A673 (cell line): ENCODE data around the gene JAG1. TPM values are rescaled to one million over a fixed set of nuclear protein-coding genes. Genes with fewer than 3 reads are reported as not detected.

ENCODE experiments used
- BruUV-seq: library from RNA; stranded (reverse); fragments of 400-500 nt; replicated peaks from 2 replicates; lab custom pipeline; 2021; lab: Mats Ljungman, UMichigan
- CTCF ChIA-PET: fragments of 300-600 bp; sonication (Branson Sonifier 250); formaldehyde crosslinking; loops from one replicate; lab custom pipeline; 2022; ENCODE audit warnings: antibody characterized with exemption; lab: Charles Lee
- POLR2A ChIA-PET: fragments of 300-600 bp; sonication (Branson Sonifier 250); formaldehyde crosslinking; loops from one replicate; lab custom pipeline; 2022; ENCODE audit warnings: antibody characterized with exemption; ENCODE audit not compliant: low non-redundant PET; lab: Charles Lee
- DNase-seq: peaks from one replicate; pipeline ENCODE4 v3.0.0-alpha.2; 2015; ENCODE audit warnings: low spot score
- H3K27ac ChIP-seq: fragments of 200-600 bp; sonication (generic); 2 replicates; pipeline ENCODE4 v1.5.1; 2016; ENCODE audit warnings: mixed run types, low read depth, mild to moderate bottlenecking, mixed read lengths, antibody characterized with exemption, low read length; ENCODE audit not compliant: poor library complexity, severe bottlenecking
- H3K27me3 ChIP-seq: fragments of 200-600 bp; sonication (generic); replicated peaks from 2 replicates; pipeline ENCODE4 v1.6.1; 2017; ENCODE audit warnings: mixed run types, low read depth, mild to moderate bottlenecking, mixed read lengths, antibody characterized with exemption, low read length; ENCODE audit not compliant: insufficient read depth, poor library complexity
- H3K36me3 ChIP-seq: fragments of 200-600 bp; sonication (generic); 2 replicates; pipeline ENCODE4 v1.6.1; 2016; ENCODE audit warnings: mixed run types, mild to moderate bottlenecking, mixed read lengths, antibody characterized with exemption, low read length; ENCODE audit not compliant: insufficient read depth, poor library complexity, severe bottlenecking
- H3K4me1 ChIP-seq: fragments of 200-600 bp; sonication (generic); 2 replicates; pipeline ENCODE4 v1.6.1; 2017; ENCODE audit warnings: mixed run types, mild to moderate bottlenecking, mixed read lengths, antibody characterized with exemption, low read length; ENCODE audit not compliant: insufficient read depth, poor library complexity, severe bottlenecking
- H3K4me3 ChIP-seq: fragments of 200-600 bp; sonication (generic); 2 replicates; pipeline ENCODE4 v1.5.1; 2016; ENCODE audit warnings: low read depth, mixed run types, mild to moderate bottlenecking, mixed read lengths, low read length; ENCODE audit not compliant: poor library complexity, severe bottlenecking
- H3K9me3 ChIP-seq: fragments of 200-600 bp; sonication (generic); 2 replicates; pipeline ENCODE4 v1.6.1; 2016; ENCODE audit warnings: mixed run types, low read depth, mild to moderate bottlenecking, mixed read lengths, antibody characterized with exemption, low read length; ENCODE audit not compliant: poor library complexity, severe bottlenecking
- CTCF ChIP-seq: fragments of 300-800, 200-600 bp; sonication (generic); conservative IDR thresholded peaks from 2 replicates; pipeline ENCODE4 v1.5.1; 2017; ENCODE audit warnings: low read depth, mild to moderate bottlenecking, antibody characterized with exemption, low read length, moderate library complexity, mixed read lengths
- EZH2 ChIP-seq: fragments of 200-600 bp; sonication (generic); IDR thresholded peaks from 2 replicates; pipeline ENCODE4 v1.6.1; 2017; ENCODE audit warnings: borderline replicate concordance, low read depth, mild to moderate bottlenecking, mixed read lengths, antibody characterized with exemption, low read length; ENCODE audit not compliant: poor library complexity, severe bottlenecking
- intact Hi-C: fragments of 100-400 bp; cut with micrococcal nuclease; formaldehyde crosslinking; loops from one replicate; pipeline ENCODE4 v1.10.0; 2022; ENCODE audit not compliant: unreplicated experiment
- total RNA-seq: library from RNA; stranded (reverse); gene quantifications from 2 replicates; pipeline ENCODE4 v1.2.3, GENCODE V29; 2021

Gene JAG1
- total RNA-seq, 1 experiment from 2014 or later = 57.5 TPM

GRCh38 chr20:10686356-10687133, 12.7 kb upstream of the JAG1 start:
- no TSS peak for BruUV-seq
- TF ChIP-seq CTCF = no peak
- no peak for TF ChIP-seq EZH2
- intact Hi-C loops = no loop called here
- no peaks in the 10 kb centered on the region for H3K4me1 ChIP-seq
- no peaks in the 10 kb centered on the region for H3K9me3 ChIP-seq
- no peak for DNase-seq
- CTCF ChIA-PET = no interaction called here
- no peaks in the 10 kb centered on the region for H3K36me3 ChIP-seq
- H3K27ac ChIP-seq = no peak overlapping the region
- H3K27me3 ChIP-seq = no peaks in the 10 kb centered on the region
- POLR2A ChIA-PET = no interaction called here
- no peak overlapping the region for H3K4me3 ChIP-seq

- no peak for TF ChIP-seq CTCF
- no peak for TF ChIP-seq EZH2
- no peaks in the 10 kb centered on the region for H3K27me3 ChIP-seq
- H3K4me1 ChIP-seq = no peaks in the 10 kb centered on the region
- H3K27ac ChIP-seq = no peak overlapping the region
- ChIA-PET POLR2A (interaction anchor here (0.5 to 0.6 kb wide), 2 partner anchors 12 to 13 kb away, joined by 4 to 5 read pairs; no protein-coding TSS in a partner anchor), CTCF (no interaction called here)
- H3K36me3 ChIP-seq = no peaks in the 10 kb centered on the region
- H3K9me3 ChIP-seq = no peaks in the 10 kb centered on the region
- H3K4me3 ChIP-seq = no peak overlapping the region
- intact Hi-C loops = no loop called here
- BruUV-seq = no TSS peak
- DNase-seq = no peak
Measured at GRCh38 chr20:10683537-10683936, 9.7 kb upstream of the JAG1 start.

- ChIA-PET POLR2A (interaction anchor here (0.5 to 0.6 kb wide), 2 partner anchors 12 to 14 kb away, joined by 4 to 5 read pairs; no protein-coding TSS in a partner anchor), CTCF (no interaction called here)
- Histone ChIP-seq H3K36me3 (no peaks in the 10 kb centered on the region), H3K27ac (no peak overlapping the region), H3K4me3 (no peak overlapping the region), H3K9me3 (no peaks in the 10 kb centered on the region), H3K4me1 (no peaks in the 10 kb centered on the region), H3K27me3 (no peaks in the 10 kb centered on the region)
- intact Hi-C loops = no loop called here
- TF ChIP-seq EZH2 (no peak), CTCF (no peak)
- BruUV-seq = no TSS peak
- DNase-seq = no peak
Measured at GRCh38 chr20:10682939-10683338, 9.1 kb upstream of the JAG1 start.
